HG02798 (cell line): ENCODE results near the gene SHROOM1.
"Not testable (repeated sequence)": the region's sequence is repeated elsewhere in the genome, so short reads cannot be mapped to it uniquely, and the experiment has no call there.

Source experiments
- ATAC-seq: cut with Tn5 transposase; IDR thresholded peaks from one replicate; pipeline ENCODE4 v1.9.1; 2021; ENCODE audit warnings: mild to moderate bottlenecking; ENCODE audit not compliant: unreplicated experiment, poor library complexity

Gene SHROOM1

GRCh38 chr5:132810605-132811004 is 19.8 kb downstream of the SHROOM1 start:
- ATAC-seq, result no peak

GRCh38 chr5:132808866-132809265 is 21.6 kb downstream of the SHROOM1 start:
- no peak for ATAC-seq

- no peak for ATAC-seq
Observed at GRCh38 chr5:132808448-132808847, 22.0 kb downstream of the SHROOM1 start.

DNA sequence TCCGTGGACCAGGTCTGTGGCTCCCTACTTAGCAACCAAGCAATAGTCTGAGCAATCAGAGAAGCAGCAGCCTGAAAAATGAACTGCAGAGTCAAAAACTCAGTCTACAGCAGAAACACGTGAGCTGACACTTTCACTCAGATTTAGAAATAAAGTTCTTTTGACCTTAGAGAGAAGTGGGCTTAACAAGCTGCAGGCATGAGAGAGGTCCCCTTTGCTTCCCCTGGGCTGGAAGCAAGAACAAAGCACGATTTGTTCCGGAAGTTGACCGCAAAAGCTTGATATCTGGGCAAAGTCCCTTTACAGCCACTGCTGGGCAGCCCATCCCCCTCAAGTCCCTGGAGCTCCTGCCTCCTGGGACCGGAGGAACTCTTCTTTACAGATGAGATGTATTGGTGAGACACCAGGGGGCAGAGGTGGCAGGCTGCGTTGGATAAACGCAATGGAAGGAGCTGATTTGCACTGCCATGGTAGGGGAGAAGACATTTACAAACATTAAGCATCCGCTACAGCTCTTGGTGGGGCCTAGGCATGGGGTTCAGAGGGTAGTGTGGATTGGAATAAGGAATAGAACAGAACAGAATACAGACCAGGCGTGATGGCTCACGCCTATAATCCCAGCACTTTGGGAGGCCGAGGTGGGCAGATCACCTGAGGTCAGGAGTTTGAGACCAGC is 23.1 kb downstream of the SHROOM1 start:
- no peak for ATAC-seq

DNA sequence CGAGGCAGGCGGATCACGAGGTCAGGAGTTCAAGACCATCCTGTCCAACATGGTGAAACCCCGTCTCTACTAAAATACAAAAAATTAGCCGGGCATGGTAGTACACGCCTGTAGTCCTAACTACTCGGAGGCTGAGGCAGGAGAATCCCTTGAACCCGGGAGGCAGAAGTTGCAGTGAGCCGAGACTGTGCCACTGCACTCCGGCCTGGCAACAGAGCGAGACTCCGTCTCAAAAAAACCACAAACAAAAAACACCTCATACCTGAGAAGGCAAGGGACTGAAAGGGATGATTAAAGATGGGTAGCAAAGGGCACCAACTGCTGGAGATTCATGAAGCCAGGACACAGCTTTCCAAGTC is 23.7 kb downstream of the SHROOM1 start:
- not testable (repeated sequence) for ATAC-seq

DNA sequence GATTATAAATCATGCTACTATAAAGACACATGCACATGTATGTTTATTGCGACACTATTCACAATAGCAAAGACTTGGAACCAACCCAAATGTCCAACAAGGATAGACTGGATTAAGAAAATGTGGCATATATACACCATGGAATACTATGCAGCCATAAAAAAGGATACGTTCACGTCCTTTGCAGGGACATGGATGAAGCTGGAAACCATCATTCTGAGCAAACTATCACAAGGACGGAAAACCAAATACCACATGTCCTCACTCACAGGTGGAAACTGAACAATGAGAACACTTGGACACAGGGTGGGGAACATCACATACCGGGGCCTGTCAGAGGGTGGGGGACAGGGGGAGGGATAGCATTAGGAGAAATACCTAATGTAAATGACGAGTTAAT is 24.6 kb downstream of the SHROOM1 start:
- ATAC-seq, result not testable (repeated sequence)

- ATAC-seq, result not testable (repeated sequence)
Observed at GRCh38 chr5:132804219-132804618, 26.2 kb downstream of the SHROOM1 start.

DNA sequence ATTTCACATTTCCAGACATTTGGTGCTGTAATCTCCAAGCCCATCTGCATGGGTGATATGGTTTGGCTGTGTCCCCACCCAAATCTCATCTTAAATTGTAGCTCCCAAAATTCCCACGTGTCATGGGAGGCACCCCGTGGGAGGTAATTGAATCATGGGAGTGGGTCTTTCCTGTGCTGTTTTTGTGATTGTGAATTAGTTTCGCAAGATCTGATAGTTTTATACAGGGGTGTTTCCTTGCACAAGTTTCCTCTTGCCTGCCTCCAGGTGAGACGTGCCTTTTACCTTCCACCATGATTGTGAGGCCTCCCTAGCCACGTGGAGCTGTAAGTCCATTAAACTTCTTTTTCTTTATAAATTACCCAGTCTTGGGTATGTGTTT is 27.8 kb downstream of the SHROOM1 start:
- ATAC-seq, result not testable (repeated sequence)

DNA sequence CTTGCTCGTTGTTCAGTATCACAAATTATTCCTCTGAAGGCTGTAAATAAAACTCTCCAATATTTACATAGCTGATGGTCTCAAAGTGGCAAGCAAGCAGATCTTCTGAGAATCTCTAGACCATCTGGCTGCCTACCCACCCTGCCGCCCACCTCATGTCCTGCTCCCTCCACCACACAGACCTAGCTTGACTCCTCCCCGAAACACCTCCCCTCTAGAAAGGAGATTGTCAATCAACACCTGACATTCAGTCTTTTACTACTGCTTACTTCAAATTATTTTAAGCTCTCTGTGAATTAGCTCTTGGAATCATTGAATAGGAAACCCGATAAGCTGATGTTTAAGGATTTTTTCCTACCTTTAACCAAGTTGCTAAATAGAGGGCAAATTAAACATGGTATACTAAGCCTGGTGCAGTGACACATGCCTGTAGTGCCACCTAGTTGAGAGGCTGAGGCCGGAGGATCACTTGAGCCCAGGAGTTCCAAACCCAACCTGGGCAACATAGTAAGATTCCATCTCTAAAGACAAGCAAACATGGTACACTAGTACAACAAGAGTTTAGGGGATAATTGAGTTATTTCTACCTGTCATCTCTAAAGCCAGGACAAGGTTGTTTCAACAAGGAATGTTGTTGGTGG is 28.3 kb downstream of the SHROOM1 start:
- ATAC-seq, result no peak

- ATAC-seq, result no peak
Observed at GRCh38 chr5:132800545-132800944, 29.9 kb downstream of the SHROOM1 start.

DNA sequence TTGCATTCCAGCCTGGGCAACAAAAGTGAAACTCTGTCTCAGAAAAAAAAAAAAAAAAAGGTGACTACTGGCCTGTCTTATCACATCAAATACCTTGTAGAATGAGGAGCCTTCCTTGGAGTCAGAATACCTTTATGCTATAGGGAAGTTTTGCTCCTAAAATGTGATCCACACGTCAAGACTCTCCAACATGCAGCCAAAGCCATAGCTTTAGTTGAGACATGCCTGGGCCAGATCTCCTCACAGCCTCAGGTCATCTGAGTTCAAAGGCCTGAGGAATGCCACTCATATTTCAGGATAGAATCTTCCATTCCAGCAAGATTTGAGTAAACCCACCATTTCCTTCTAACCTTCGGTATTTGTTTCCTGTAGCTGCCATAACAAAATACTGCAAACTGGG is 31.1 kb downstream of the SHROOM1 start:
- ATAC-seq, result no peak

DNA sequence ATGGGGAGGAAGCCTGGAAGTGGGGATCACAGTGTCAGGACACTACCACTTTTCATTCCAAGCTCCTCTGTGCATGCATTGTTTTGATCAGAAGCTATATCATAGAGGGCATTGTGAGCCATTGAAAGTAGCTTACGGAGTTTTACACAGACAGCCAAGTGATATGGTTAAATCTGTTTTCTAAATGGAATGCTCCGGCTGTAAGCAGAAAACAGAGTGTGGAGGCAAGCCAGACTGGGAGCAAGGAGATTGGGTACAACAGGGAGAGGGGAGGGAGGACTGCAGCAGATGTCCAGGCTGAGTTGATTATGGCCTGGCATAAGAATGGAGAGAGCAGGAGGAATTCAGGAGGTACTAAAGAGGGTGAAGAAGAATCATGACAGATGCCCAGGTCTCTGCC is 32.8 kb downstream of the SHROOM1 start:
- no peak for ATAC-seq

- ATAC-seq, result no peak
Observed at GRCh38 chr5:132791026-132791425, 39.4 kb downstream of the SHROOM1 start.

DNA sequence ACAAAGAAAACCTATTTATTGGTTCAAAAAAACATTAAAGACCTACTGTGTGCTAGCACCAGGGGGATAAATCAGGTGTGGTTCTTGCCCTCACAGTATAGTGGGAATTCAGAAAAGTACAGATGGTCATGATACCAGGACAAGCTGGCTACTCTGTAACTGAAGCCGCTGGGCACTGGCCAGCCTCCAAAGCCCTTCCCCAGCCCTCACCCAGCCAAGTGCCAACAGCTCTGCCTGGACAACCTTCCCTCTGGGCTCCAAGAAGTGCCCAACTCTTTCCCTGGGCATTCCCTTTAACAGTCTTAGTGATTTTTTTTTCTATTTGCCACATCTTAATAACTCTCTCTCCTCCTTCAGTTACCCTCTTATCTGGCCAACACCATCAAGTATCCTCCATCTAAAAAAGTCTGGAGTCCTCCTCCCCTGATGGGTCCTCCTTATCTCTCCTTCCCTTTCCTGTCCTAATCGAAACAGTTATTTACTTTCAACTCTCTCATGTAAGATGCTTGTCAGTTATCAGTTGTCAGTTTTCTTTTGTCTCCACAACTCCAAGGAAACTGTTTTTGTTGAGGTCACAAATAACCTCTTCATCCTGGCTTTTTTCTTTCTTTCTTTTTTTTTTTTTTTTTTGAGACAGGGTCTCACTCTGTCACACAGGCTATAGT is 40.1 kb downstream of the SHROOM1 start:
- no peak for ATAC-seq

DNA sequence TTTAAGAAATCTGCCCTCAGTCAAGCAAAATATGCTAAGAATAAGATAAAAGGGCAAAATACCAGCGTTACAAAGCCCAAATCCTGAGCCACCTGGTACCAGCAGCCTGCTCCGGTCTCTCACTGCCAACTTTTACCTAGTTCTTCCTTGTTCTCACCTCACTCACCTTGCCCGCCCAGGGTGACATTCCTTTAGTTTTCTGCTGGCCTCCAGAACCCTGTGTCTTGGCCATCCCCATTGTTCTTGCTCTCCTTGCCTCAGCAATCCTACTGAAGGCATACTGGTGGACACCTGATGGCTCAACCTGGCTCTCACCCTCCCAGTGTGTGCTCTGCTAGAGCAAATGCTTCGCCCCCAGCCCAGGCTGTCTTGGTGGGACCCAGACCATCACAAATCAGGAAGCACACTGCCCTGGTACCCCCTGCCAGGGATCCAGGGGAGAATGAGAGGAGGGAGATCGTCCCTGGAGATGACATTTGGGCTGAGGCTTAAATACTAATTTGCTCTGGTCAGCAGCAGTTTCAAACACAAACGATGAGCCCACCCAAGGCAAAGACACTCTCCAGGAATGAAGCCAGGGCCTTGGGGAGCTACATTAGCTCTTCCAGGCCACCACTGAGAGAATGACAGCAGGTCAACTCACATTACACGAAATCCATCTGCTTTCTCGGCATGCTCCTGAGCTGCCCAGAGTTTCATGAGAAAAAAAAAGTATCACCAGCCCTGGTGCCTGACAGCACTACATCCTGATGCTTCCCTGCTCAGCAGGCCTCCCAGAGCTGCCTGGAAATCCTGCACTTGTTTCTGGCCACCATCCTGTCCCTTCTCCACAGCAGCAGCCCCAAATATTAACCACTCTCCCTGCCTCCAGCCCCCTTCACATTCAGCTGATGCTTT is 41.2 kb downstream of the SHROOM1 start:
- ATAC-seq, result no peak

GRCh38 chr5:132788508-132788907 is 41.9 kb downstream of the SHROOM1 start:
- no peak for ATAC-seq

GRCh38 chr5:132787076-132787475 is 43.4 kb downstream of the SHROOM1 start:
- no peak for ATAC-seq

DNA sequence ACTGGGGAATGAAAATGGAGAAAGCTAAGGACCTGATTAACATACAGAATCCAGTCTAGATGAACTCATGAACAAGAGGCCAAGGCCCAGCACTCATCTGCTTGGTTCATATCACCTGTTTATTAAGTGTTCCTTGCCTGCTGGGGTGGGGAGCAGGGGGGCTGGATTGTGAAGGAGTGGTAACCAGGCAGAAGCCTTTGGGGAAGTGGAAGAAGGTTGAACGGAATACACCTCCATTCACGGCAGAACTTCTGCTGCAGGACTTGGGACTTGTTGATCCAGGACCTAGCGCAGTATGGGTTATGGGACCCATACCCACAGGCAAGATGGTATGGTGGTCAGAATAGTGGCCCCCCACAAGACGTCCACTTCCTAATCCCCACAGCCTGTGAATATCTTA is 44.6 kb downstream of the SHROOM1 start:
- ATAC-seq, result no peak

- ATAC-seq, result no peak
Observed at GRCh38 chr5:132785365-132785764, 45.1 kb downstream of the SHROOM1 start.

GRCh38 chr5:132782101-132782500 is 48.3 kb downstream of the SHROOM1 start:
- no peak for ATAC-seq

DNA sequence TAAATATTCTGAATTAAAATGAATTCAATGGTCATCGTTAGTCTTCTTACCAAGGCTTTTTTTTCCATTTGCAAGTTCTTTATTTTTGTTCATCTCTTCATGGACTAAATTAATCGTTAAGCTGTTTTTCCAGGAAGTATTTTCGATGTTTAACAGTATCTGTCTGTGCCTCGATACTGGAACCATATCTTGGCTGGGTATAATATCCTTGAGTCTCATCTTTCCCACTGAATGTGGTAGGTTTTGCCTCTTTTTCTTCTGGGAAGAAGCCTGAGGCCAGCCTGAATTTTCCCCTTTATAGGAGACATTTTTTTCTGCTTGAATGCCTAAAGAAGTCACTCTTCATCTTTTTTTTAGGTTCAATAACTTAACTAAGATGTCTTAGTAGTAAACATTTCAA is 49.4 kb downstream of the SHROOM1 start:
- no peak for ATAC-seq
